ENCODE measurements around the gene MIER2.
"Not testable (repeated sequence)": the region's sequence is repeated elsewhere in the genome, so short reads cannot be mapped to it uniquely, and the experiment has no call there.

The MIER2 gene

DNA sequence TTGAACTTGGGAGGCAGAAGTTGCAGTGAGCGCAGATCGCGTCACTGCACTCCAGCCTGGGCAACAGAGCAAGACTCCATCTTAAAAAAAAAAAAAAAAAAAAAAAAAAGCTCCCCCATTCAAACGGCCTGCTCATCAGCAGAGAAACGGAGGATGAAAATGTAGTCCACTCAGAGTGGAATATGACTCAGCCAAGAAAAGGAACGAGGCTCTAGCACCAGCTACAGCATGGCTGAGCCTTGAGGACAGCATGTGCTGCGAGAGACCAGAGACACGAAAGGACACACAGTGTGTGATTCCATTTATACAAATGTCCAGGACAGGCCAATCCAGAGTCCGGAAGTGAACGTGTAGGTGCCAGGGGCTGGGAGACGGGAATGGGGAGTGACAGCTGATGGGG lies 18.1 kb upstream of the MIER2 start:
- Histone ChIP-seq H3K4me2 (ENCODE audit: low read length) (no peak overlapping the region), H4K20me1 (ENCODE audit: control insufficient read depth, insufficient read depth, low read depth, low read length) (no peaks in the 10 kb centered on the region), H3K4me1 (ENCODE audit: control insufficient read depth, low read length) (no peaks in the 10 kb centered on the region), H3K4me3 (ENCODE audit: low read length) (no peak overlapping the region), H3K79me2 (ENCODE audit: control insufficient read depth, low read length) (no peaks in the 10 kb centered on the region), H3F3A (ENCODE audit: control insufficient read depth, insufficient read depth) (no peaks in the 10 kb centered on the region), H3K36me3 (ENCODE audit: control insufficient read depth, low read length) (no peaks in the 10 kb centered on the region), H3K27ac (ENCODE audit: low read depth, low read length) (no peak overlapping the region), H3K9me3 (ENCODE audit: control insufficient read depth, insufficient read depth, low read length) (peaks cover 6% of the 10 kb centered on the region; the same call in 1 of the 2 replicates), H3K27me3 (ENCODE audit: control insufficient read depth, low read length) (no peaks in the 10 kb centered on the region), H3K9me2 (replicated peaks; ENCODE audit: control insufficient read depth, low read length) (no peaks in the 10 kb centered on the region)
- TF ChIP-seq EZH2phosphoT487 (IDR thresholded peaks at IDR 0.05; ENCODE audit: borderline replicate concordance, low read length): no peak
- TF ChIP-seq, protein P1, sequence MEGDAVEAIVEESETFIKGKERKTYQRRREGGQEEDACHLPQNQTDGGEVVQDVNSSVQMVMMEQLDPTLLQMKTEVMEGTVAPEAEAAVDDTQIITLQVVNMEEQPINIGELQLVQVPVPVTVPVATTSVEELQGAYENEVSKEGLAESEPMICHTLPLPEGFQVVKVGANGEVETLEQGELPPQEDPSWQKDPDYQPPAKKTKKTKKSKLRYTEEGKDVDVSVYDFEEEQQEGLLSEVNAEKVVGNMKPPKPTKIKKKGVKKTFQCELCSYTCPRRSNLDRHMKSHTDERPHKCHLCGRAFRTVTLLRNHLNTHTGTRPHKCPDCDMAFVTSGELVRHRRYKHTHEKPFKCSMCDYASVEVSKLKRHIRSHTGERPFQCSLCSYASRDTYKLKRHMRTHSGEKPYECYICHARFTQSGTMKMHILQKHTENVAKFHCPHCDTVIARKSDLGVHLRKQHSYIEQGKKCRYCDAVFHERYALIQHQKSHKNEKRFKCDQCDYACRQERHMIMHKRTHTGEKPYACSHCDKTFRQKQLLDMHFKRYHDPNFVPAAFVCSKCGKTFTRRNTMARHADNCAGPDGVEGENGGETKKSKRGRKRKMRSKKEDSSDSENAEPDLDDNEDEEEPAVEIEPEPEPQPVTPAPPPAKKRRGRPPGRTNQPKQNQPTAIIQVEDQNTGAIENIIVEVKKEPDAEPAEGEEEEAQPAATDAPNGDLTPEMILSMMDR (IDR thresholded peaks at IDR 0.05; ENCODE audit: low read depth, low read length, poor library complexity, severe bottlenecking): no peak

DNA sequence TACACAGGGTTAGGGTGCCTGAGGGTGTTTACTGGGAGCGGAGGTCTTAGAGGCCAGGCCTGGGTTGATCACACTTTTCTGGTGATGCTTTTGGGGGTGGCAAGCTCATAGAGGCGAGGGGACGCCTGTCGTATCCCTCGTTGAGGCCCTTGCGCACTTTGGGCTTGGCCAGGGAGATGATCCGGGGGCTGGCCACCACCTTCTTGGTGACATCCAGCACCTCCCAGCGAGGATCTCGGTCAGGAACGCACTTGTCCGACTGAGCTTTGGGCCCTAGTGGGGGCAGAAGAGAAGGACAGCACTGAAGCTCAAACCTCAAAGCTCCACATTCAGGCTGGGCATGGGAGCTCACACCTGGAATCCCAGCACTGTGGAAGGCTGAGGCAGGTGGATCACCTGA lies 17.6 kb upstream of the MIER2 start:
- H3K79me2 ChIP-seq (ENCODE audit: control insufficient read depth, low read length): no peaks in the 10 kb centered on the region
- H3K36me3 ChIP-seq (ENCODE audit: control insufficient read depth, low read length): no peaks in the 10 kb centered on the region
- no peaks in the 10 kb centered on the region for H3F3A ChIP-seq (ENCODE audit: control insufficient read depth, insufficient read depth)
- no peak overlapping the region for H3K4me3 ChIP-seq (ENCODE audit: low read length)
- no peak overlapping the region for H3K4me2 ChIP-seq (ENCODE audit: low read length)
- no peak overlapping the region for H3K27ac ChIP-seq (ENCODE audit: low read depth, low read length)
- no peaks in the 10 kb centered on the region for H4K20me1 ChIP-seq (ENCODE audit: control insufficient read depth, insufficient read depth, low read depth, low read length)
- no peaks in the 10 kb centered on the region for H3K4me1 ChIP-seq (ENCODE audit: control insufficient read depth, low read length)
- H3K9me2 ChIP-seq (replicated peaks; ENCODE audit: control insufficient read depth, low read length): no peaks in the 10 kb centered on the region
- peaks cover 6% of the 10 kb centered on the region; the same call in 1 of the 2 replicates for H3K9me3 ChIP-seq (ENCODE audit: control insufficient read depth, insufficient read depth, low read length)
- no peaks in the 10 kb centered on the region for H3K27me3 ChIP-seq (ENCODE audit: control insufficient read depth, low read length)
- TF ChIP-seq, protein P1 (IDR thresholded peaks at IDR 0.05; ENCODE audit: low read depth, low read length, poor library complexity, severe bottlenecking): no peak
- TF ChIP-seq EZH2phosphoT487 (IDR thresholded peaks at IDR 0.05; ENCODE audit: borderline replicate concordance, low read length): no peak

DNA sequence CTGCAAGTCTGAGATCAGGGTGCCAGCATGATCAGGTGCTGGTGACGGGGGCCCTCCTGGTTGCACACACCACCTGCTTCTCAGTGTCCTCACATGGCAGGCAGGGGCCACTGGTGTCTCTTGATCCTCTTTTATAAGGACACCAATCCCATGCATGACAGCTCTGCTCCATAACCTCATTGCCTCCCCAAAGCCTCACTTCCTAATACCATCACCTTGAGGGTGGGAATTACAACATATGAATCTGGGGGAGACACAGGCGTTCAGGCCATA lies 15.0 kb upstream of the MIER2 start:
- Histone ChIP-seq H3F3A (ENCODE audit: control insufficient read depth, insufficient read depth) (no peaks in the 10 kb centered on the region), H3K36me3 (ENCODE audit: control insufficient read depth, low read length) (no peaks in the 10 kb centered on the region), H4K20me1 (ENCODE audit: control insufficient read depth, insufficient read depth, low read depth, low read length) (no peaks in the 10 kb centered on the region), H3K9me3 (ENCODE audit: control insufficient read depth, insufficient read depth, low read length) (peaks cover 6% of the 10 kb centered on the region), H3K9me2 (replicated peaks; ENCODE audit: control insufficient read depth, low read length) (no peaks in the 10 kb centered on the region), H3K4me3 (ENCODE audit: low read length) (no peak overlapping the region), H3K4me1 (ENCODE audit: control insufficient read depth, low read length) (no peaks in the 10 kb centered on the region), H3K79me2 (ENCODE audit: control insufficient read depth, low read length) (no peaks in the 10 kb centered on the region), H3K27me3 (ENCODE audit: control insufficient read depth, low read length) (no peaks in the 10 kb centered on the region), H3K4me2 (ENCODE audit: low read length) (no peak overlapping the region), H3K27ac (ENCODE audit: low read depth, low read length) (no peak overlapping the region)
- no peak for TF ChIP-seq EZH2phosphoT487 (IDR thresholded peaks at IDR 0.05; ENCODE audit: borderline replicate concordance, low read length)
- TF ChIP-seq, protein P1 (IDR thresholded peaks at IDR 0.05; ENCODE audit: low read depth, low read length, poor library complexity, severe bottlenecking): no peak

DNA sequence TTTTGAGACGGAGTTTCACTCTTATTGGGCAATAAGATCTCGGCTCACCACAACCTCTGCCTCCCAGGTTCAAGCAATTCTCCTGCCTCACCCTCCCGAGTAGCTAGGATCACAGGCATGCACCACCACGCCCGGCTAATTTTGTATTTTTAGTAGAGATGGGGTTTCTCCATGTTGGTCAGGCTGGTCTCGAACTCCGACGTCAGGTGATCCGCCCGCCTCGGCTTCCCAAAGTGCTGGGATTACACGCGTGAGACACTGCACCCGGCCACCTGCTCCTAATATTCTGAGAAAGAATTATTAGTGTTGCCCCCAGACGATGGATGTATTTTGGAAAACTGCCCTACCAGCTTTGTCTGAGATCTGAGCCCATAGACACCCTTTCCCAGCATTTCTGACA lies 10.9 kb upstream of the MIER2 start:
- H3K9me2 ChIP-seq (replicated peaks; ENCODE audit: control insufficient read depth, low read length); H3K4me3 ChIP-seq (ENCODE audit: low read length); H3K27me3 ChIP-seq (ENCODE audit: control insufficient read depth, low read length); H3K79me2 ChIP-seq (ENCODE audit: control insufficient read depth, low read length); H3K4me1 ChIP-seq (ENCODE audit: control insufficient read depth, low read length); H3F3A ChIP-seq (ENCODE audit: control insufficient read depth, insufficient read depth); H3K36me3 ChIP-seq (ENCODE audit: control insufficient read depth, low read length); H4K20me1 ChIP-seq (ENCODE audit: control insufficient read depth, insufficient read depth, low read depth, low read length); H3K9me3 ChIP-seq (ENCODE audit: control insufficient read depth, insufficient read depth, low read length); H3K4me2 ChIP-seq (ENCODE audit: low read length); H3K27ac ChIP-seq (ENCODE audit: low read depth, low read length): not testable (repeated sequence)
